Mucosa of descending colon (tissue), 3 donors: ENCODE results near the gene JAG2. TPM values are rescaled to one million over a fixed set of nuclear protein-coding genes. Genes with fewer than 3 reads are reported as not detected.

Experiments used
- ATAC-seq: fragments of 200-7000 bp; cut with Tn5 transposase; one replicate; pipeline ENCODE4 v1.9.1; 2020; ENCODE audit warnings: mild to moderate bottlenecking, moderate library complexity
- DNase-seq, 3 donors: peaks; one replicate each; pipeline ENCODE4 v3.0.0-alpha.2; 2020
- H3K36me3 ChIP-seq: fragments of 200-600 bp; one replicate; pipeline ENCODE4 v1.8.0; 2021; ENCODE audit warnings: low read depth, mild to moderate bottlenecking
- H3K4me1 ChIP-seq: fragments of 200-600 bp; one replicate; pipeline ENCODE4 v1.8.0; 2021; ENCODE audit warnings: low read depth, mild to moderate bottlenecking
- H3K4me3 ChIP-seq: fragments of 200-600 bp; one replicate; pipeline ENCODE4 v1.8.0; 2021; ENCODE audit warnings: mild to moderate bottlenecking
- H3K9me3 ChIP-seq: fragments of 200-600 bp; one replicate; pipeline ENCODE4 v1.8.0; 2021; ENCODE audit warnings: mild to moderate bottlenecking
- CTCF ChIP-seq: fragments of 200-600 bp; IDR thresholded peaks from one replicate; pipeline ENCODE4 v1.8.0; 2022; ENCODE audit warnings: antibody characterized with exemption, mild to moderate bottlenecking
- intact Hi-C, 2 donors: fragments of 100-400 bp; cut with DNase I in 1 of 2; cut with micrococcal nuclease in 1 of 2; formaldehyde crosslinking; loops; one replicate each; pipeline versions ENCODE4 v1.11.0 to v1.11.1; 2022; cut with DNase I, micrococcal nuclease
- total RNA-seq, 3 donors: library from RNA; stranded (reverse); fragmentation: NEBNext Ultra II Directional in 2 of 3; extraction: Animal tissue kit (Norgen Biotek cat#: 25700) in 2 of 3; gene quantifications; one replicate each; pipeline versions ENCODE4 v1.2.1 to v1.2.4, GENCODE V29; 2021 to 2023
- donor health status: DM: no; HTN: no; CAD: no; lungs with moderate emphysema.
- donor health status: DM: no; HTN: no; CAD: no.
- donor health status: DM: no; HTN: yes; CAD: no.

JAG2 gene
- total RNA-seq, 3 donors from 2014 or later = 5.6 to 8.2 (median 5.7) TPM

DNA sequence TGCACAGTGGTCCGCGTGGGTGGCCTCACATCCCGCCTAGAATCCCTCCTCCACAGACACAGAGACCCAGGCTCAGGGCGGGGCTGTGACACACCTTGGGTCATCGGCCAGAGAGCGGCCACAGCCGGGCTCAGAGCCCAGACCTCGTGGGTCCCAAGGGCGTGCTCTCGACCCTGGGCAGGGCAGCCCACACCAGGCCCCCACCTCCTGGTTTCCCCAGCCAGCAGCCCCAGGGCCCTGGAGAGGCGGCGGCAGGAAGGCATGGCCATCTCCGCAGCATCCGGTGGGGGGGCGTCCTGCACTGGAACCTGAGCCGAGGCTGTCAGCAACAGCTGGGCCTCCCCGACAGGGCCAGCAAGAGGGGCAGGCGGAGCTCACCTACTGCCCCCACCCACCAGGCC lies 15.2 kb downstream of the JAG2 start:
- Histone ChIP-seq H3K4me1 (no peaks in the 10 kb centered on the region), H3K36me3 (no peaks in the 10 kb centered on the region), H3K9me3 (no peaks in the 10 kb centered on the region), H3K4me3 (no peak overlapping the region)
- no peak for TF ChIP-seq CTCF
- intact Hi-C loops = no loop called here
- DNase-seq = peak in 1 of 3 donors; percentile 43
- no peak for ATAC-seq

- H3K36me3 ChIP-seq = no peaks in the 10 kb centered on the region
- intact Hi-C loops = no loop called here
- DNase-seq = peak in 1 of 3 donors; percentile 46
- H3K4me1 ChIP-seq = no peaks in the 10 kb centered on the region
- no peaks in the 10 kb centered on the region for H3K9me3 ChIP-seq
- no peak for ATAC-seq
- H3K4me3 ChIP-seq = no peak overlapping the region
- no peak for TF ChIP-seq CTCF
Measured at GRCh38 chr14:105152794-105153241, 15.8 kb downstream of the JAG2 start.

DNA sequence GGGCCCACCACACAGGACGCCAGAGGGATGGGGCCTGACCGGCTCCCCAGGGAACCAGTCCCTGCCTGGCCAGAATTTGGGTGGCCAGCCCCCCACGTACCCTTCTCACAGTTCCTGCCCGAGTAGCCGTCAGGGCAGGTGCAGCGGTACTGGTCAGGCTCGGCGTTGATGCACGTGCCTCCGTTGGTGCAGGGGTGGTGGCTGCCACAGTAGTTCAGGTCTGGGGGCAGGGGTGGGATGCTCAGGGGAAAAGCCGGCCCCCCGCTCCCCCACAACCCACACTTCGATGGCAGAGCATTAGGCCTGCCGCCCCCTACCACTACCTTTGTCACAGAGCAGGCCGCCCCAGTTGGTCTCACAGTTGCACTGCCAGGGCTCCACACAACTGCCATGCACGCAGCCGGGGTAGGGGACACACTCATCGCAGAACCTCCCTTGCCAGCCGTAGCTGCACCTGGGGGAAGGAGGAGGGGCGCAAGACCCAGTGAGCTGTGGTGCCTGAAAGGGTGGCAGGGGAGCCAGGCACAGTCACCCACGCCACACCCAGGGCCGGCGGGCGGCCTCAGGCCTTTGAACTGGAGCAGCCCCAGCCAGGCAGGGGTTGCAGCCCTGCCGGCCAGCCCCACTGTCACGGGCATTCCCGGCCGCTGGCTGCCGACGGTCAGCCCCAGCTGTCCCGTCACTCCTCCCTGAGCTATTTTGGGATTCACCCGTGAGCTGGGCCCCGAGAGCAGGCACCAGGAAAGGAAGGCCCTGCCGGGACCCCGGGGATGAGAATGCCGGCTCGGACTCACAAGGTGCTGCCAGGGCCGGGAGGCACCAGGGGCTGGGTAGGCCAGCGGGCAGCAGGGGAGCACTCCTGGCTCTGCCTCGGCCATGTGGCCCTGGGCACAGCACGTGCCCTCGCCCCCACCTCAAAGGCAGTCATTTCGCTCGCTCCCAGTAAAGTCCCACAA lies 16.5 kb downstream of the JAG2 start:
- ATAC-seq (no peak), DNase-seq (peak in 1 of 3 donors; percentile 38)
- Histone ChIP-seq H3K36me3 (no peaks in the 10 kb centered on the region), H3K9me3 (no peaks in the 10 kb centered on the region), H3K4me3 (no peak overlapping the region), H3K4me1 (no peaks in the 10 kb centered on the region)
- intact Hi-C loops = no loop called here
- no peak for TF ChIP-seq CTCF

GRCh38 chr14:105151084-105151837 lies 17.3 kb downstream of the JAG2 start:
- H3K9me3 ChIP-seq = no peaks in the 10 kb centered on the region
- DNase-seq (peak in 1 of 3 donors; percentile 34), ATAC-seq (no peak)
- H3K4me1 ChIP-seq = no peaks in the 10 kb centered on the region
- no peaks in the 10 kb centered on the region for H3K36me3 ChIP-seq
- intact Hi-C loops = no loop called here
- TF ChIP-seq CTCF = no peak
- no peak overlapping the region for H3K4me3 ChIP-seq

DNA sequence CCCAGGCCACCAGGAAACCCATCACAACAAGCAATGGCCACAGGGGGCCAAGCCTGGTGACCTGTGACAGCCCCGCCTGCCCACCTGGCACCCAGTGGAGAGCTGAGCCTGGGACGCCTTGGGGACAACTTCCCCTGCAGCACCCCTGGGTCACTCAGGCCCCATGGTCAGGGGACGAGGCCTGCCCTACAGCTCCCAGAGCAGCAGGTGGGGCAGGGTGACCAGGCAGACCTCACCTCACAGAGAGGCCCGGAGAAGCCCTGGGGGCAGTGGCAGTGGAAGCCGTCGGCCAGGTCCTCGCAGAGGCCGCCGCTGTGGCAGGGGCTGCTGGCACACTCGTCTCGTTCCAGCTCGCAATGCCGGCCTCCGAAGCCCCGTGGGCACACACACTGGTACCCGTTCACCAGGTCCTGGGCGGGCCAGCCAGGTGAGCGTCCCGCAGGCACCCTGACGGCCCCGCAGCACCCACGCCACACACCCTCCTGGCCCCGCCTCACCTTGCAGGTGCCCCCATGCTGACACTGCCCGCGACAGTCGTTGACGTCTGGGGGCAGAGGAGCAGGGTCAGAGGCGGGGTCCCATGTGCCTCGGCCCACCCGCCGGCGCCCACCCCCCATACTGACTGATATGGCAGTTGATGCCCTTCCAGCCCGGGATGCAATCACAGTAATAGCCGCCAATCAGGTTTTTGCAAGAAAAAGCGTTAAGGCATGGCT lies 18.1 kb downstream of the JAG2 start:
- ATAC-seq = no peak
- Histone ChIP-seq H3K4me3 (no peak overlapping the region), H3K36me3 (no peaks in the 10 kb centered on the region), H3K9me3 (no peaks in the 10 kb centered on the region), H3K4me1 (no peaks in the 10 kb centered on the region)
- TF ChIP-seq CTCF = no peak
- intact Hi-C loops = no loop called here
- DNase-seq = peak in 2 of 3 donors; percentile 23 to 40
